ENCODE measurements around the gene SEL1L2. TPM values are rescaled to one million over a fixed set of nuclear protein-coding genes. Genes with fewer than 3 reads are reported as not detected.
A peak's percentile ranks its signal among the peaks of the same experiment; 100 is the strongest.
"Not testable (repeated sequence)": the region's sequence is repeated elsewhere in the genome, so short reads cannot be mapped to it uniquely, and the experiment has no call there.

Gene SEL1L2, protein sequence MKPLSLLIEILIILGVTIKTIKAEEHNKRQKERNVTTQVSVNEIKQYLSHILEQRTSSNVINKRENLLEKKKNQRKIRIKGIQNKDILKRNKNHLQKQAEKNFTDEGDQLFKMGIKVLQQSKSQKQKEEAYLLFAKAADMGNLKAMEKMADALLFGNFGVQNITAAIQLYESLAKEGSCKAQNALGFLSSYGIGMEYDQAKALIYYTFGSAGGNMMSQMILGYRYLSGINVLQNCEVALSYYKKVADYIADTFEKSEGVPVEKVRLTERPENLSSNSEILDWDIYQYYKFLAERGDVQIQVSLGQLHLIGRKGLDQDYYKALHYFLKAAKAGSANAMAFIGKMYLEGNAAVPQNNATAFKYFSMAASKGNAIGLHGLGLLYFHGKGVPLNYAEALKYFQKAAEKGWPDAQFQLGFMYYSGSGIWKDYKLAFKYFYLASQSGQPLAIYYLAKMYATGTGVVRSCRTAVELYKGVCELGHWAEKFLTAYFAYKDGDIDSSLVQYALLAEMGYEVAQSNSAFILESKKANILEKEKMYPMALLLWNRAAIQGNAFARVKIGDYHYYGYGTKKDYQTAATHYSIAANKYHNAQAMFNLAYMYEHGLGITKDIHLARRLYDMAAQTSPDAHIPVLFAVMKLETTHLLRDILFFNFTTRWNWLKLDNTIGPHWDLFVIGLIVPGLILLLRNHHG
- not detected in 2 replicates for total RNA-seq (2014; rRNA removed; shearing (Covaris generic))

DNA sequence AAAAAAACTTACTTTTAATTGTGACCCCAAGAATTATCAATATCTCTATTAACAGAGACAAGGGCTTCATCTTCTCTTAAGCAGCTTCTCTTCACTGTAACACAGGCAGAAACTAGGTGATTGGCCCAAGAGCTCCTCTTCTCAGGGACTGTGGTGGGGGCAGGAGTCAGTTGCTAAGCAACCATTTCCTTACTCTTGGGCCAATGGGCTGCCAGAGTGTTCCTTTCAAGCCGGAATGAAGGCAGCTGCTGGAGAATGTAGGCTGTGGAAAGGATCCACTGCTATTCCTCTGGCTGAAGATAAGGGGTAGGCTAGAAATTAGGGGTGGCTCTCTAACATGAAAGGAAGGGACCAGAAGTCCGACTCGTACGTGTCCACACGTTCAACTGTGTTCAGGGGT is at the start of gene SEL1L2:
Gene SEL1L2 (minus strand): TSS at position 150 of the 400 bp plus-strand sequence. CDS start 80 bp downstream, at position 70.
- DNase-seq (ENCODE audit: low spot score): no peak

DNA sequence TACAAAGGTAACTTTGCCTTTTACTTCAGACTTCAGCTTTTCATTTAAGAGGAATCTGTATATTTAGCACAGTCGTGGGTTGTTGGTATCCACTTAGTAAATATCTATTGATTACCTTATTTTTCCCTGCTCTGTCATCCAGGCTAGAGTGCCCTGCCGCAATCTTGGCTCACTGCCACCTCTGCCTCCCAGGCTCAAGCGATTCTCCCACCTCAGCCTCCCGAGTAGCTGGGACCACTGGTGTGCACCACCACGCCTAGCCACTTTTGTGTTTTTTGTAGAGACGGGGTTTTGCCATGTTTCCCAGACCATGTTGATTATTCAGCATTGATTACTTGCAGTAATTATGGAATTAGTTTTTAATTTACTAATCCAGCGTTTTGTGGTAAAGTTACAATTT is 46.2 kb upstream of the SEL1L2 start:
- no peak for DNase-seq (ENCODE audit: low spot score)

DNA sequence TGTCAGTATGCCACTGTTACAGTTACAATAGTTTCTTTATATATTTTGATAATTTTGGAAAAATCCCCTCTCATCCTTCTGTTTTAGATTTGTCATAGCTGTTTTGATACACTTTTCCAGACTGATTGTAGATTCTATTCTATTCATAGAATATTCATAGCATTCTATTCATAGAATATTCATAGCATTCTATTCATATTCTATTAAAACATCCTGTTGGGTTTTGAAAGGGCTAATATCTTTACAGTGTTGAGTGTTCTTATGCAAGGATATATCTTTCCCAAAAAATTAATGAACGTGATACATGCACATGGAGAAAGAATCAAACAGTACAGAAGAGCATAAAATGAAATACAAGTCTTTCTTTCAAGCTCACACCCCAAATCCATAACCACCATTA is 42.9 kb upstream of the SEL1L2 start:
- DNase-seq (ENCODE audit: low spot score): no peak

DNA sequence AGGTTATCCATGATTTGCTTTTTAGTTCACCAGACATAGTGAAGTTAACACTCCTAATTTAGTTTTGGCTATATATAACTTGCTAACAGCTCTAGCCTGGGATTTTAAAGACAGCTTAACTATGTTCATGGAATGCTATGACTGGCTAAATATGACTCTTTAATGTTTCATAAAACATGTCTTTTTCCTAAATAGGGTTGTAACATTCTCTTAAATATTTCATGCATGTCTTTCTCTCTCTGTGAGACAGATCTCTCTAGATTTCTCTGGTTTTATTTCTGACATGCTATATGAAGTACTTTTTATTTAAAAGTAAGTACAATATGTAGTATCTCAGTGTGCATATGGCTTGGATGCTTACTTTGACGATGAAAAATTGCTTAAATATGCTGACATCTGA is 40.6 kb upstream of the SEL1L2 start:
- DNase-seq (ENCODE audit: low spot score): no peak

DNA sequence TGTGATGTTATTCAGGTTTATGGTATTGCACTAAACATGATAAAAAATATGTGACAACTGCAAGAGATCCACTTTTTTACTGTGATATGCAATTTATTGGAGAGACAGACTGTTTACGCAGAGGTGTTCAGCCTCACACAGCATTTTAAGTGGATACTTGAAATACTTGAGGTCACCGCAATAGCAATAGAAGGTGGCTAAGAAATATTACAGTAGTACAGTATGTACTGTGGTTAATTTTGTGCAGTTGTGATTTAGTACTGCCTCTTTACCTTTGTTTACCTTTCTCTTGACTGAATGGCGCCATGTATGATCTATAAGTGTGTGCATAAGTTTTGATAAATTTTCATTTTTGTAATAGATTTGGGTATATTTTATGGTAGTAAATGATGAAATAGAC is 22.3 kb upstream of the SEL1L2 start:
- no peak for DNase-seq (ENCODE audit: low spot score)

DNA sequence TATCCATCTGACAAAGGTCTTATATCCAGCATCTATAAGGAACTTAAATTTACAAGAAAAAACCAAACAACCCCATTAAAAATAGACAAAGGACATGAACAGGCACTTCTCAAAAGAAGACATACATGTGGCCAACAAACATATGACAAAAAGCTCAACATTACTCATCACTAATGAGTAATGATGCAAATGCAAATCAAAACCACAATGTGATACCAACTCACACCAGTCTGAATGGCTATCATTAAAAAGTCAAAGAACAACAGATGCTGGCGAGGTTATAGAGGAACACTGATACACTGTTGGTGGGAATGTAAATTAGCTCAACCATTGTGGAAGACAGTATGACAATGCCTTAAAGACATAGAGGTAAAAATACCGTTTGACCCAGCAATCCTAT is 18.8 kb upstream of the SEL1L2 start:
- no peak for DNase-seq (ENCODE audit: low spot score)

DNA sequence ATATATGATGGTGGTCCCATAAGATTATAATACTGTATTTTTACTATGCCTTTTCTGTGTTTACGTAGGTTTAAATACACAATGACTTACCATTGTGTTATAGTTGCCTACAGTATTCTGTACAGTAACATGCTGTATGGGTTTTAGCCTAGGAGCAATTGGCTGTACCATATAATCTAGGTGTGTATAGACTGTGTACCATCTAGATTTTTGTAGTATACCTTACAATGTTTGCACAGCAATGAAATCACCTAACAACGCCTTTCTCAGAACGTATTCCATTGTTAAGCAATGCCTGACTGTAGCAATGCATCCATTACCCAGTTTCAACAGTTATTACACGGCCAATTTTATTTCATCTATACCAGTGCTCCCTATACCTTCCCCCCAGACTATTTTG is 15.6 kb upstream of the SEL1L2 start:
- no peak for DNase-seq (ENCODE audit: low spot score)

DNA sequence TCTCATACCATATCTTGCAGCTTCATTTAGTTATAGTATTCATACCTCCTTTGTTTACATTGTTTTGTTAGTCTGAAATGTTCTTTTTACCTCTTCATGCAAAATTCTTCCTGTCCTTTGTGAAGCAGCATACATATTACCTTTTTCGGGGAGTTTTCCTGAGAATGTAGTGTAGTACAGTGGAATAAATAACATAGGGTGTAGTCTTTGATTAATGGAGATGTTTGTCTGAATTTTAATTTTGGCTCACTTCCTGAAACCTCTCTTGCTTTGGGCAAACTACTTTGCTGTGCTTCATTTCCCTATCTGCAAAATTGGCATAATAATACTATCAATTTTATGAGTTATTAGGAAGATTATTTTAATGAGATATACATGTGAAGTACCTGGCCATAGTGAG is 10.5 kb upstream of the SEL1L2 start:
- DNase-seq (ENCODE audit: low spot score): no peak

DNA sequence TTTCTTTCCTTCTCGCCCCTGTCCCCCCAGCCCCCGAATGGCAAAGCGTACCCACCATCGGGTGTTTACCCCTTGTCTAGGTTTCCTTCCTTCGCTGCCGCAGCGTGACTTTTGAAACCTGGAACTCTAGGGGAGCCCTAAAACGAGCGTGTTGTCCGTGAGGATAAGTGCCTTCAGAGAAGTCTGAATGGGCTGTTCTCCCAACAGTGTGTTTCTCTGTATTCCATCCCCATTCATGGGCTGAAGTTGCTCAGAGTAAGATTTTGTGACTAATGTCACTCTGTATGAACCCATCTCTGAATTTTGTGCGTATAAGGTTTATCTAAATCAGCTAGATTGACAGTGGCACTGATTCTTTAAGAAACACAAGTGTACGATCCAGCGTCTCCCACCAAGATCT is 5.9 kb upstream of the SEL1L2 start:
- DNase-seq (ENCODE audit: low spot score): no peak

DNA sequence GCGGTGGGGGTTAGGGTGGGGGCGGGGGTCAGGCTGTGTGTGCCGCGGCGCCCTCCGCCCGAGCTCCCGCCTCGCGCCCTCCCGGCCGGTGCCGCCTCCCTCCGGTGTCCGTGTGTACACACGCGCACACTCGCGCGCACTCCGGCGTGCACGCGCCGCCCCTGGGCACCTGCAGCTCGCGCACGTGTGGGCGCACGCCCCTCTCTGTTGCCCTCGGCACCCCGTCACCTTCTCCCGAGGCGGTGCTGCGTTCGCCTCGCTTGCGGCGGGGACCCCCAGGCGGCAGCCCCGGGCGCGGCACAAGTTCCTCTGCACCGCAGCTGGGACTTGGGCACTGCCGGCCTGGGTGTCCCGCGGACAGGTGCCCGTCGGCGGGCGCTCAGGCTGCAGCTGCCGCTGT is 5.4 kb upstream of the SEL1L2 start:
- no peak for DNase-seq (ENCODE audit: low spot score)

DNA sequence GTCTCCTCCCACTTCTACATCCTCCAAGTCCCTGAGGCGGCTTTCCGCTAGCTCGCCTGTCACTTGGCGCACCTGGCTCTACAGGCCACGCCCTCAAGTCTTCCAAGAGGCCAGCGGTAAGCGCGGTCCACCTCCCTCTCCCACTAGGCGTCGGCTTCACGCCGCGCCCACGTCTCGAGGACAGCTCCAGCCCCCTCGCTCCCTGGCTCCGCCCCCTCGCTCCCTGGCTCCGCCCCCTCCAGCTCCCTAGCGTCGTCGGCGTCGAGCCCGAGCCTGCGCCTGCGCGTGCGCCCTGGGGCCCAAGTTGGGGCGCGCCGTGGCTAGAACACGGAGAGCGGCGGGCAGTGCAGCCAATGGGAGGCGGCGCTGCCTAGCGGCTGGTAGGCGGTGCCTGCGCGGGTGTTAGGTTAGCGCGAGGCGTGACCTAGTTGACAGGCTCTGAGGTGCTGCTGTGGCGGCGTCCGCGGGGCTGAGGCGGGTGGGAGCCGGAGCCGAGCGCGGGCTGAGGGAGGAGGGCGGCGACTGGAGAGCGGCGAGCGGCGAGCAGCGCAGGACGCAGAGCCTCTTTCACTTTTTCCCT is 4.8 kb upstream of the SEL1L2 start, which contains the start of gene MACROD2:
Gene MACROD2 (plus strand): TSS at position 431 of the 580 bp plus-strand sequence.
- peak; percentile 83 for DNase-seq (ENCODE audit: low spot score)

DNA sequence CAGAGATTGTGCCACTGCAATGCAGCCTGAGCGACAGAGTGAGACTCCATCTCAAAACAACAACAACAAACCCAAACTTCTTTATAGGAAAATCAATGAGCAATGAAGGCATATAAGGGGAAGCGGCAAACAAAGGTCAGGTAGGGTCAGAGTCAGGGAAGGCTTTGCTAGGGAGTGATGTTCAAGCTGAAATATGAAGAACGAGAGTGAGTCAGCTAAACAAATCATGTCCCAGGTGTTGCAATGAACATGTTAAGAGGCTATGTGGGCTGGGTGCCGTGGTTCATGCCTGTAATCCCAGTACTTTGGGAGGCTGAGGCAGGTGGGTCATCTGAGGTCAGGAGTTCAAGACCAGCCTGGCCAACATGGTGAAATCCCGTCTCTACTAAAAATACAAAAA is 1.5 kb upstream of the SEL1L2 start:
- not testable (repeated sequence) for DNase-seq (ENCODE audit: low spot score)

DNA sequence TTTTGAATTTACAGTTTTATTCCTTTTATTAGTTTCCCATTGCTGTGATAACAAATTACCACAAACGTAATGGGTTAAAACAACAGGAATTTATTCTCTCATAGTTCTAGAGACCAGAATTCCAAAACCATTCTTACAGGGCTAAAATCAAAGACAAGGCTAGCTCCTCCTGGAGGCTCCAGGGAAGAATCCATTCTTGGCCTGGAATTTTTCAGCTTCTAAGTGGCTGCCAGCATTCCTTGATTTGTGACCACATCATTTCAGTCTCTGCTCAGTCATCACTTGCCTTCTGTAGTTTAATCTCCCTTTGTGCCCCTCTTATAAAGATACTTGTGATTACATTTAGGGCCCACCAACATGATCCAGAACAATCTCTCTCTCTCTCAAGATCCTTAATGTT is 897 bp upstream of the SEL1L2 start:
- no peak for DNase-seq (ENCODE audit: low spot score)

DNA sequence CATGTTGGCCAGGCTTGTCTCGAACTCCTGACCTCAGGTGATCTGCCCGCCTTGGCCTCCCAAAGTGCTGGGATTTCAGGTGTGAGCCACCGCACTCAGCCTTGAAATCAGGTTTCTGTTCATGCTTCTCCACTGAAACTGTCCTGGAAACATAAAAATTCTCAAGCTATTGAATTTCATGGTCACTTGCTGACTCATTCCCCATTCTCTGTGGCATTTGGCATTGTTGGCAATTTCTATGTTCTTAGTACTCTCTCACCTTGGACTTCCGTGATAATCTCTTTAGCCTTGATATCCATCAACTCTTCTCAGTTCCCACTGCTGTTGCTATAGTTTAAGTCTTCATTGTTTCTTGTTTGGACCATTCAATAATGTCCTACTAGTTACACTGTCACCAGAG is 6.2 kb downstream of the SEL1L2 start:
- DNase-seq (ENCODE audit: low spot score): no peak

DNA sequence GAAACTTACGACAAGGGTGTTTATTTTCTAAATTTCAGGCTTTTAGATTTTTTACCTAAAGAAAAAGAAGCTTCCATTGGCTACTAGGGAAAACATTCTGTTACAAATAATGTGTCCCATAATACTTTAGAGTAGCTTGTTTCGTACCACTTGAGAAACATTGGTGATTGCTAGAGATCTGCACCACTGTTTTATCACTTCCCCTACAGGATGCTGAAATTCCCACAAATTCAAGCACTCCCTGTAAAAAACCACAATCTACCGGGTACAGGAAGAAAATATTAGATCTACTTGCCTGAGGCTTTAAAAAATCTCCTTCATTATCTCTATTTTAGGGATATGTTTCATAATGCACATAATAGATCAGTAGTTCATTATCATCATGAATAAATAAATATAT is 29.9 kb downstream of the SEL1L2 start:
- no peak for DNase-seq (ENCODE audit: low spot score)

DNA sequence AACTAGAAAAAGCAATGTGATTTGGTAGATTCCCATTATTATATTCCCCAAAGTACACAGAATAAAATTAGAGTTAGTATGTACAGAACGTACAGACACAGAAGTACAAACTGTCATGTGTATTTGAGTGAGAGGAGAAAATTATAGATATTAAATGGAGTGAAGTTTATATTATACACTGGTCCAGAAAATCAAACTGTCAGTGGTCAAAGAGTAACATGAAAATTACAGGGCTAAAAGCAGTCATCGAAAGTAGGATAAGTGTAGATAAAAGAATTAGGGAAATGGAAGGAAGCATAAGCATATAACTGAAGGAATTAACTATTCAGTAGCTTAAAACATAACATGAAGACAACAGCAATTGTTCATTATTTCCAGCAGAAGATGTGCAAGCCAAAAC is 30.3 kb downstream of the SEL1L2 start:
- no peak for DNase-seq (ENCODE audit: low spot score)

DNA sequence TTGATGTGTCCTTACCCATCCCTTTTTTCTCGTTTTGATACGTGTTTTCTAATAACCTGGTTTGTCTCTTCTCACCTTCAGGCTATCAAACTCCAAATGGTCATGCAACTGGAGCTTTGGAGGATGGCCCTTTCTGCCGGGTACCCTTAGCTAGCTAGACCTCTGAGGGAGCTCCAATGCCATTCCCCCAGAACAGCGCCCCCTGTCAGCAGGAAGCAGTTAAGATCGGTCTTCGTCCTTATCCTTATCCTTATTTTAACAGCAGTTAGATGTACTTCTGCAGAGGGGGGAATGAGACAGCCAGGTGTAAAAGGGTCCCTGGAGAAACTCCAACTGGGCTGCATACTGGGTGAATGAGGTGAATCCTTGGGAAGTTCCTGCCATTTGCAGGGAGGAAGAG is 37.2 kb downstream of the SEL1L2 start:
- no peak for DNase-seq (ENCODE audit: low spot score)

DNA sequence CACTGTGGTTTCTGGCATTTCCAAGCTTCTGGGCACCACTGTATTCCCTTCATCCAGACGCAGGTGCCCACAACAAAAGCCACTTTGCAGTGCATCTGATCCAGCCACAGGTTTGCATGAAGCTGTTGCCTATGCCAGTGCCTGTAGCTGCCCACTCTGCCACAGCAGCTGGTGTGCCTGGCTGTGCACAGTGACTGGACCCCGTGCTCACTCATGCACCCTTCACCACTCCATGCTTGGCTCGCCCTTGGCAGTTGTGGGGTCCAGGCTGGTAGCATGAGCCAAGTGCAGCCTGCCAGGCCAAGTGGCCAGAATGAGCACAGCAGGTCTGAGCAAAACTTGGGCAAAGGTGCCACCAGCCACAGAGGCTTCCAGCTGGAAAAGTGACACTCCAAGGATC is 42.7 kb downstream of the SEL1L2 start:
- no peak for DNase-seq (ENCODE audit: low spot score)

DNA sequence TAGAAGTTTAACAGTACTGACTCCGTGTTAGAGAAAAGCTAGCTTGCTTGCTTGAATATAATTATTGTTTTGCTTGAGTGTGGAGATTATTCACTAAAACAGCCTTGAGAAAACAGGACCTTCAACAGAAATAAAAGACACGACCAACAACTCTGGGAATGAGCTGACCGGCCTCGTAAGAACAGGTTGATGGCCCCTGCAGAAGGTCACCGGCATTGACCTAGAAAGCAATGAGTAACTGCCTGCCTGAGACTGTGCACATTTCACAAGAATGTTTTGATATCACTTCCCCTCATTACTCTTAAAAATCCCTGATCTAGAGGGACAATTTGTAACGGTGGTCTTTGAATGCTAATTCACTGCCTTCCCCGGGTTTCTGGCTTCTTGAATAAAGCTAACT is 49.4 kb downstream of the SEL1L2 start:
- no peak for DNase-seq (ENCODE audit: low spot score)

DNA sequence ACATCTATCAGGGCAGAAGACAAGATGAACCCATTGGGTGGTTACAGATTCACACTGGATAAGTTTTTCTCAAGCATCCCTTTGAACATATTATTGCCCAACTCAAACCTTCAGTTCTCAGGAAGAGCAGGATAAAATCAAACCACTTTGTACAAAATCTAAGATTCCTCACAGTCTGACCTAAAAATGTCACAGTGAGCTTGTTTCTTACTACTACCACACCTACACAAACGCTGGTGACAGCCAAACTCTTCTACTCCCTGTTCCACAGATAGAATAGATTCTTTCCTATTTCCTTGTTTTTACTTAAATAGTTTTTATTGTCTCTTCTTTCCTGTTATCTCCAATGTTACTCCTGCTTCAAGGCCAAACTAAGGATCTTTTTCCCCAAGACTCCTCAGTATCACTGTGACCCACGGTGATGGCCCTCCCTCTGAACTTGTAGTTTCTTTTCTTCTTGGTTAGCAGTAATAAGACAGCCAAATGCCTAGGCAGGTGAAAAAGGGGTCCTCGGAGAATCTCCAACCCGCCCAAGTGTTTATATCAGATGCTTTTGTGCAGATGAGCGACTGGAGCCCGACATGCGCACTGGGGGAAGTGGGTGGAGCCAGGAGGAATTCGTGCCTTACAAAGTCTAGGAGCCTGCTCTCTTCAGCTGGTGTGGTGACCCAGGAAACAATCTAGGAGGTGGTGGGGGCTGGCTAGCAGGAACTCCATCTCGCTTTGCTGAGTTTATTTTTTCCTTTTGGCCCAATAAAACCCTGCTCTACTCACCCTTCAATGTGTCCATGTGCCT is 53.4 kb downstream of the SEL1L2 start:
- DNase-seq (ENCODE audit: low spot score): no peak

DNA sequence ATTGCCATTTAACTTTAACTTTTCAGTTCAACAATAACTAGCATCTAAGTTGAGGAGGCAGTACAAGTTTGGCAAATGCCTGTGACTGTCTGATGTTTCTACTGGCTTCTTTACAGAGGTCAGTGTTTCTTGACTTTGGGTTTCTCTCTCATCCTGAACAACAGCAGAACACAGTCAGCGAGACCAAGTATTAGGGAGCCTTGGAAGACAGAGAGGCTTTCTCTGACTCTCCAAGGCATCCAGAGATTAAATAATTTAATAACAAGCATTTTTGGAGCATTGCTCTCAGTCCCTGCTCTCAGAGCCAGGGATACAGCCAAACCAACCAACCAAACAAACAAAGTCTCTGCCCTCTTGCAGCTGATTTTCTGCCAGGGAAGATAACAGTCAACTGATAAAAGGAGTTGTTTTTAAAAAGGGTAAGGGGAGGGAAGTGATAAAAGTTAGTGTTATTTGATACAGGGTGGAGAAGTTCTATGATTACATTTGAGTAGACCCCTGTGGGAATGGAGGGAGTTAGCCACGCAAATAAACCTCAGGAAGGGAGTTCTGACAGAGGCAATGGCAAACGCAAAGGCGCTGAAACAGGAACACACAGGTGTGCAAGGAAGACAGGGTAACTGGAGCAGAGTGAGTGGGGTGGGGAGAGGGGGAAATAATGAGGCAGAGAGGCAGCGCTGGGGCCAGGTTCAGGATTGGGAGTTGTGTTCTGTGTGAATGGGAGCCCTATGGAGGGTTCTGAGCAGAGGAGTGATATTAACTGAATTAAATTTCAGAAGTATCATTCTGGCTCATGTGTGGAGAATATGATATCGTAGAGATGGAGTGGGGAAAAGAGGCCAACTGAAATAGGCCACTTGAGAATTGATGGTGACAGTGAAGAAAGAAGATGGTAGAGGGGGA is 55.2 kb downstream of the SEL1L2 start:
- DNase-seq (ENCODE audit: low spot score): no peak

All from A172 (cell line).